ENCODE measurements around the gene THOP1. TPM values are rescaled to one million over a fixed set of nuclear protein-coding genes. Genes with fewer than 3 reads are reported as not detected.

THOP1 gene
- total RNA-seq, 1 experiment from 2014 or later, result 85.9 TPM

DNA sequence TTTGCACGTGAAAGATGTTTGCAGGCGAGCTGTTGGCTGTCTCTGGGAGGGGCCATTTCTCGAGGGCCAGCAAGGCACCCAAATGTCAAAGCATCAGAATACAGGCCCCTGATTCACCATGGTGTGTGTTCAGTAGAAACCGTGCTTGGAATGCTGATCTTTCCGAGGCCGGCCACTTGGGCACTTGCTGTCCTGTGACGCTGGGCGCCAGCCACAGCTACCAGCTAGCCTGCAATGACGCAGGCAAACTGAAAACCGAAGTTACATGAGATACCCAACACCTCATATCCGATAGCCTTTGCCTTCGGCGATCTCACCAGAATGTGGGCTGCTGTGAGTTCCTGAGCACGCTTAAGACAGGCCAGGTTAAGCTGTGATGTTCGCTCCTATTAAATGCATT, 12.0 kb downstream of the THOP1 start:
- TF ChIP-seq, protein P1, sequence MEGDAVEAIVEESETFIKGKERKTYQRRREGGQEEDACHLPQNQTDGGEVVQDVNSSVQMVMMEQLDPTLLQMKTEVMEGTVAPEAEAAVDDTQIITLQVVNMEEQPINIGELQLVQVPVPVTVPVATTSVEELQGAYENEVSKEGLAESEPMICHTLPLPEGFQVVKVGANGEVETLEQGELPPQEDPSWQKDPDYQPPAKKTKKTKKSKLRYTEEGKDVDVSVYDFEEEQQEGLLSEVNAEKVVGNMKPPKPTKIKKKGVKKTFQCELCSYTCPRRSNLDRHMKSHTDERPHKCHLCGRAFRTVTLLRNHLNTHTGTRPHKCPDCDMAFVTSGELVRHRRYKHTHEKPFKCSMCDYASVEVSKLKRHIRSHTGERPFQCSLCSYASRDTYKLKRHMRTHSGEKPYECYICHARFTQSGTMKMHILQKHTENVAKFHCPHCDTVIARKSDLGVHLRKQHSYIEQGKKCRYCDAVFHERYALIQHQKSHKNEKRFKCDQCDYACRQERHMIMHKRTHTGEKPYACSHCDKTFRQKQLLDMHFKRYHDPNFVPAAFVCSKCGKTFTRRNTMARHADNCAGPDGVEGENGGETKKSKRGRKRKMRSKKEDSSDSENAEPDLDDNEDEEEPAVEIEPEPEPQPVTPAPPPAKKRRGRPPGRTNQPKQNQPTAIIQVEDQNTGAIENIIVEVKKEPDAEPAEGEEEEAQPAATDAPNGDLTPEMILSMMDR (IDR thresholded peaks at IDR 0.05; ENCODE audit: unreplicated experiment), result no peak
- CTCF ChIA-PET, result no interaction called here
- DNase-seq, result no peak
- BruUV-seq (replicated peaks), result no TSS peak
- H3K27ac Mint-ChIP-seq (ENCODE audit: unreplicated experiment), result no peak overlapping the region
- no peak overlapping the region for H3K4me3 Mint-ChIP-seq (ENCODE audit: low read depth, unreplicated experiment)
- H3K9me3 Mint-ChIP-seq (ENCODE audit: low read depth, unreplicated experiment), result no peaks in the 10 kb centered on the region
- intact Hi-C loops (cut with micrococcal nuclease; ENCODE audit: unreplicated experiment), result no loop called here
- no peaks in the 10 kb centered on the region for H3K27me3 Mint-ChIP-seq (ENCODE audit: unreplicated experiment)
- no peaks in the 10 kb centered on the region for H3K4me1 Mint-ChIP-seq (ENCODE audit: low read depth, unreplicated experiment)
- peaks cover 23% of the 10 kb centered on the region for H3K36me3 Mint-ChIP-seq (ENCODE audit: insufficient read depth, unreplicated experiment)

DNA sequence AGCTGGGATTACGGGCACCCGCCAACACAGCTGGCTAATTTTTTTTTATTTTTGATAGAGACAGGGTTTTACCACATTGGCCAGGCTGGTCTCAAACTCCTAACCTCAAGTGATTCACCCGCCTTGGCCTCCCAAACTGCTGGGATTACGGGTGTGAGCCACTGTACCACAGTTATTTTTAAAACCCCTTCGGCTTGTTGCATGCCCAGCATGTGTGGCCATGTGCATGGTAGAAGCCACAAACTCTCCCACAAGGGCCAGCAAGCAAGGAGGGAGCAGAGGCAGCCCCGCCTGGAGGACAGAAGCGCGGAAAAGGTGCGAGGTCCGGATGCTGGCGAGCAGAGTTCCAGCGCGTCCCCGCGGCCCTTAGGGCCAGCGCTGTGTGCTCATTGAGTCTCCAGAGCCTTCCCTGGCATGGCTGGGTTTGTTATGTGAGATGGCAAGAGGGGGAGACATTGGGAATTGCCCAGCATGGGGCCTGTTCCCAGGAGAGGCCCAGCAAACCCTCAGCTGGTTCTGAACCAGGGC, 12.9 kb downstream of the THOP1 start:
- no TSS peak for BruUV-seq (replicated peaks)
- no peaks in the 10 kb centered on the region for H3K4me1 Mint-ChIP-seq (ENCODE audit: low read depth, unreplicated experiment)
- no peak overlapping the region for H3K27ac Mint-ChIP-seq (ENCODE audit: unreplicated experiment)
- TF ChIP-seq, protein P1 (IDR thresholded peaks at IDR 0.05; ENCODE audit: unreplicated experiment), result no peak
- no peak overlapping the region for H3K4me3 Mint-ChIP-seq (ENCODE audit: low read depth, unreplicated experiment)
- intact Hi-C loops (cut with micrococcal nuclease; ENCODE audit: unreplicated experiment), result no loop called here
- CTCF ChIA-PET, result no interaction called here
- DNase-seq, result no peak
- H3K36me3 Mint-ChIP-seq (ENCODE audit: insufficient read depth, unreplicated experiment), result peaks cover 30% of the 10 kb centered on the region
- no peaks in the 10 kb centered on the region for H3K27me3 Mint-ChIP-seq (ENCODE audit: unreplicated experiment)
- H3K9me3 Mint-ChIP-seq (ENCODE audit: low read depth, unreplicated experiment), result no peaks in the 10 kb centered on the region

DNA sequence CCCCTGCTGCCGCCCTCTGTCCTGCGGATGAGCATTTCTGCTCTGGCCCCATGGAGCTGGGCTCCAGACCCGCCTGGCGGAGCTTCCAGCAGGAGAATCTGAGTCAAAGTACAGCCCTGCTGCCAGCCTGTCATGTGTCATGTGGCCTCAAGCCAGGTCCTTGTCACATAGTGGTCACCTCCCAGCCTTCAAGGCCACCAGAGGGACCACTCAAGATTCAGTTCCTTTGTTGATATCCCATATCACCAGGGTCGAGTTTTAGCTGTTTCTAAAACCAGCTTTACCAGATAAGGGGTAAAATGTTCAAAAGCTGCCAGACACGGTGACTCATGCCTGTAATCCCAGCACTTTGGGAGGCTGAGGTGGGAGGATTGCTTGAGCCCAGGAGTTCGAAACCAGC, 13.4 kb downstream of the THOP1 start:
- CTCF ChIA-PET, result no interaction called here
- Mint-ChIP-seq H3K4me1 (ENCODE audit: low read depth, unreplicated experiment) (no peaks in the 10 kb centered on the region), H3K36me3 (ENCODE audit: insufficient read depth, unreplicated experiment) (peaks cover 30% of the 10 kb centered on the region), H3K9me3 (ENCODE audit: low read depth, unreplicated experiment) (no peaks in the 10 kb centered on the region), H3K27ac (ENCODE audit: unreplicated experiment) (no peak overlapping the region), H3K27me3 (ENCODE audit: unreplicated experiment) (no peaks in the 10 kb centered on the region), H3K4me3 (ENCODE audit: low read depth, unreplicated experiment) (no peak overlapping the region)
- intact Hi-C loops (cut with micrococcal nuclease; ENCODE audit: unreplicated experiment), result no loop called here
- no peak for DNase-seq
- BruUV-seq (replicated peaks), result no TSS peak
- TF ChIP-seq, protein P1 (IDR thresholded peaks at IDR 0.05; ENCODE audit: unreplicated experiment), result no peak

DNA sequence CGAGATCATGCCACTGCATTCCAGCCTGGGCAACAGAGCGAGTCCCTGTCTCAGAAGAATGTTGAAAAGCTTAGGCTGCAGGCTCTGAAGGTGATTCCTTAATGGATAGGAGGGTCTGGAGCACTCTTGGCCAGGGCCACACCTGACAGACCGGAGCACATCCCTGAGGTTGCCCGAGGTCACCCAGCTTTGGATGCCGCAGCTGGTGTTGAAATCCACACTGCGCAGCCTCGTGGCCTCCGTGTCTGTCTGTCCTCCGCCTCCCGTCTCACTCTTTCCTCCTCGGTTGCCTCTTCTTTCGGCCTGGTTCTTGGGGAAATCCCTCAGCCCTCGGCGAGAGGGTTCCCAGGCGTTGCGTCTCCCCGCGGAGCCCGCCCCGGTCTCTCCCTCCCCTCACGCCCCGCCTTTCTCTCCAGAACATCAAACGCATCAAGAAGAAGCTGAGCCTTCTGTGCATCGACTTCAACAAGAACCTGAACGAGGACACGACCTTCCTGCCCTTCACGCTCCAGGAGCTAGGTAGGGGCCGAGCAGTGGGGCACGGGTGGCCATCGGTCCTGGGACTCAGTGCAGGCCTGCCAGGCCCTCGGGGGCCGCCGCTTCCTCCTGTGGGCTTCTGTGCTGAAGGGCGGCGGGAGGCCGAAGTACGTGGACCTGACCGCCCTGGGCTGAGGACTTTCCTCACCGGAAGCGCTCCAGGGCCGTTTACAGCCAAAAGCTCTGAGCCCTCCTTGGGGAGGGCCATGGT, 14.1 kb downstream of the THOP1 start:
- Mint-ChIP-seq H3K27me3 (ENCODE audit: unreplicated experiment) (no peaks in the 10 kb centered on the region), H3K4me1 (ENCODE audit: low read depth, unreplicated experiment) (no peaks in the 10 kb centered on the region), H3K27ac (ENCODE audit: unreplicated experiment) (no peak overlapping the region), H3K9me3 (ENCODE audit: low read depth, unreplicated experiment) (no peaks in the 10 kb centered on the region), H3K4me3 (ENCODE audit: low read depth, unreplicated experiment) (no peak overlapping the region), H3K36me3 (ENCODE audit: insufficient read depth, unreplicated experiment) (peaks cover 29% of the 10 kb centered on the region)
- DNase-seq, result no peak
- intact Hi-C loops (cut with micrococcal nuclease; ENCODE audit: unreplicated experiment), result no loop called here
- BruUV-seq (replicated peaks), result no TSS peak
- CTCF ChIA-PET, result interaction anchor here (0.7 kb wide), 1 partner anchor 146 kb away, joined by 3 read pairs; no protein-coding TSS in a partner anchor
- TF ChIP-seq, protein P1 (IDR thresholded peaks at IDR 0.05; ENCODE audit: unreplicated experiment), result no peak
